ENCODE measurements around the gene TPX2.
"Not testable (repeated sequence)": the region's sequence is repeated elsewhere in the genome, so short reads cannot be mapped to it uniquely, and the experiment has no call there.

Gene TPX2

GRCh38 chr20:31811796-31812728 is 73.0 kb downstream of the TPX2 start:
- no peak for DNase-seq (ENCODE audit: low spot score)

DNA sequence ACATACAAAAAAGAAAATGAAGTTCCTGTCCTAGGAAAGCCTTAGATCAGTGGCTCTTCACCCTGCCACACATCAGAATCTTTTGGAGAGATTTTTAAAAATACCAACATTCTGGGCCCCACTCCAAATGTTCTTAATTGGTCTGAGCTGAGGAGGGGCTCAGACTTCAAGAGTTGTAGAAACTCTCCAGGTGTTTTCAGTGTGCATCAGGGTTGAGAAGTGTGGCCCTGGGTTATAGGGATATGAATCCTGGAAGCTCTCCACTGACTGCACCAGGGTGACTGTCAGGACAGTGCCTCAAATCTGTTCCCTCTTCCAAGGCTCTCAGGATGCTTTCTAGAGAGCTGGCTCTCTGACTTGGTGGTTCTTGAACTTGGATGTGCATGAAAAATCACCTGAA is 74.5 kb downstream of the TPX2 start:
- no peak for DNase-seq (ENCODE audit: low spot score)

- DNase-seq (ENCODE audit: low spot score), result not testable (repeated sequence)
Measured at GRCh38 chr20:31814142-31814541, 75.1 kb downstream of the TPX2 start.

DNA sequence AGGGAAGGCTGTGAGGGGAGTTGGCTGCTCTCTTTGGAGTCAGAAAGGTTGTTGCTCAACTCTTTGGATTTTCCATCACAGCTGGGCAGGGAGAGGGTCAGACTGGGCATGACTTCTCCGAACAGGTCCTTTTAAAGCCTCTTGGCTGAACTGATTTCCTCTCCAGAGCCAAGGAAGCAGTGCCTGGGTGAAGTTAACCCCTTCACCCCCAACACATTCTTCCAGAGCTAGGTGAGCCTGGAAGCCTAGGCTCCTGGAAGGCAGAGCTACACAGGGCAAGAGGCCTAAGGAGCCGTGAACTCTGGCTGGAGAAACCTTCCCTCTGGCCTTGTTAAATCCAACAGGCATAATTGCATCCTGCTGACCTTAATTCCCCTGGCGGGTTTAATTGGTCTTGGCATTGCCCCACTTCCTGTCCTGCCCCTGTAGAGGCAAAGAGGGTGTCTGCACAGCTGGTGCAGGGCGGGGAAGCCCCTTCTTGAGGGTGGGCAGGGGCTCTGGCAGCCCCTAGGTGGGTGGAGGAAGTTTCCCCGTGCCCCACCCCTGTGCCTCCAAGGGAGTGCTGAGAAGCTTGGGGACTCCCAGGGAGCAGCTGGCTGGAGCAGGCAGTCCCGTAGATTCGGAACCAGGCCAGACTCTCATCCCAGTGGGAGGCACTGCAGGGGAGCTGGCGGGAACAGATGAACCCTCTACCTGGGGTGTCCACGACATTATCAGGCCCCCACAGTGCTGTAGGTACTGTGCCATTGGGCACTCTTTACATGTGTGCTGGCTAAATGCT is 76.5 kb downstream of the TPX2 start:
- no peak for DNase-seq (ENCODE audit: low spot score)

- no peak for DNase-seq (ENCODE audit: low spot score)
Measured at GRCh38 chr20:31816221-31816620, 77.1 kb downstream of the TPX2 start.

DNA sequence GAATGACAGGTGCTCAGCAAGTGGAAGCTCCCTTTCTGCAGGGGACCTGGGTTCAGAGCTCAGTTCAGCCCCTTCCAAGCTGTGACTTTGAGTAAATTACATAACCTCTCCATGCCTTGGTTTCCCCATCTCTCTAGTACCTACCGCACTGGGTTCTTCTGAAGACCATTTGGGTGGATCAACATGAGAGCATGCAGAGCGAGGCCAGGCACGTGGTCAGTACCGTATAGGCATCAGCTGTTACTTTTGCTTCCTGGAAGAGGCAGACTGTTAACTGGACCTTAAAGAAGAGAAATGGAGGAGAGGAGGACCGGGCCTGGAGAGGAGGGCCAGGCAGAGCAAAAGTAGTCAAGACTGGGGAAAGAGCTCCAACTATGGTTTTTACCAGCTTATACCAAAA is 78.4 kb downstream of the TPX2 start:
- DNase-seq (ENCODE audit: low spot score), result no peak

DNA sequence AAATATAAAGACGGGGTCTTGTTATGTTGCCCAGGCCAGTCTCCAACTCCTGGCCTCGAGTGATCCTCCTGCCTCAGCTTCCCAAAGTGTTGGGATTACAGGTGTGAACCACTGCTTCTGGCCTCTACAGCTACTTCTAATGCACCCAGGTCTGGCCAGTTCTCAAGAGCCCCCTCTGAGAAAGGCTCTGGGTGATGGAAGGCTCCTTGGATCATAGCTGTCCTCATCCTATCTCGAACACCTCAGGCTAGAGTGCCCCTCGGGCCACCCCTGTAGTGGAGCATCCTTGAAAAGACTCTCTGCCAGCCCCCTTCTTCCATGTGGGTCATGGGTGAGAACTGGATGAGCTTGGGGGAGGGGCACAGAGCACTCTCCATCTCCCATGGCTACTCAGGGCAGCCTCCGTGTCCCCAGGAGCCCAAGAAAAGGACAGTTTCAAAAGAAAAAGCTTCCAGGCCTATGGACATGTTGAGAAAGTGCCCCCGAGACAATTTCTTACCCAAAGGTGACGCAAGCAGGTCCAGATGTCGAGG is 79.4 kb downstream of the TPX2 start:
- DNase-seq (ENCODE audit: low spot score), result no peak

DNA sequence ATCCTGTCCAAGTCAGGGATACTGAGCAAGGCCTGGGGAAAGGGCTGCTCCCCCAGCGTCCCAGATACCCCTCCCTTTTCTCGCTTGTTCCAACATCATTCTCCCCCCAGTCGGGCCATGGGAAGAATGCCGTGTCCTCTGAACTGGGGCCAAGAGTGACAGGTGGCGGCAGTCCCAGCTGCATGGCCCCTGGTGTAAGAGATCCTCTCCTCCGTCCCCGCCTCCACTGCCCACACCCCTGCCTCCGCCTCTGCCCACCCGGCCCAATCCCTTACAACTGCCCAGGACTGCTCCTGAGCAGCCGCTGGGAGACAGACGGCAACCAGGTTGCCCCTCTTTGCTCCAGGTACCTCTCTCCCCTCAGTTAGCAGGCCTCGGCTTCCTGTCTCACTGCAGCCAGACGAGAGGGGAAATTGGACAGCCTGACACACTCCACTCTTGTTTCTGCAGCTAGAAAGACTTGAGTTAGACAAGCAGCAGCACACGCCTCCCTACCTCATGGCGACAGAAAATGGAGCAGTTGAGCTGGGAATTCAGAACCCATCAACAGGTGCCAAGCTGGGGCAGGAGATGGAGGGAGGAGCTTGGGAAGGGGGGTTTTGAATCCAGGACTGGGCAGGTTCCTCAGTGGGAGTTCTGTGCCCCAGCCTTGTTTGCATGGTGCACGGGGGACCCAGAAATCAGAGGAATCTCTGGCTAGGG is 80.1 kb downstream of the TPX2 start, which contains the start of gene MYLK2:
Gene MYLK2 (plus strand): TSS at position 274 of the 702 bp plus-strand sequence. CDS start 225 bp downstream, at position 499.
- DNase-seq (ENCODE audit: low spot score), result no peak

DNA sequence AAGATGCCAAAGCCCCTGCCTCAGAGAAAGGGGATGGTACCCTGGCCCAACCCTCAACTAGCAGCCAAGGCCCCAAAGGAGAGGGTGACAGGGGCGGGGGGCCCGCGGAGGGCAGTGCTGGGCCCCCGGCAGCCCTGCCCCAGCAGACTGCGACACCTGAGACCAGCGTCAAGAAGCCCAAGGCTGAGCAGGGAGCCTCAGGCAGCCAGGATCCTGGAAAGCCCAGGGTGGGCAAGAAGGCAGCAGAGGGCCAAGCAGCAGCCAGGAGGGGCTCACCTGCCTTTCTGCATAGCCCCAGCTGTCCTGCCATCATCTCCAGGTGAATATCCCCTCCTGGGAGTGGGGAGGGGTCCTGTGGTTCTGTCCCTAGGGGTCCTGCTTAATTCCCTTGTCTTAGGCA is 81.1 kb downstream of the TPX2 start:
- no peak for DNase-seq (ENCODE audit: low spot score)

DNA sequence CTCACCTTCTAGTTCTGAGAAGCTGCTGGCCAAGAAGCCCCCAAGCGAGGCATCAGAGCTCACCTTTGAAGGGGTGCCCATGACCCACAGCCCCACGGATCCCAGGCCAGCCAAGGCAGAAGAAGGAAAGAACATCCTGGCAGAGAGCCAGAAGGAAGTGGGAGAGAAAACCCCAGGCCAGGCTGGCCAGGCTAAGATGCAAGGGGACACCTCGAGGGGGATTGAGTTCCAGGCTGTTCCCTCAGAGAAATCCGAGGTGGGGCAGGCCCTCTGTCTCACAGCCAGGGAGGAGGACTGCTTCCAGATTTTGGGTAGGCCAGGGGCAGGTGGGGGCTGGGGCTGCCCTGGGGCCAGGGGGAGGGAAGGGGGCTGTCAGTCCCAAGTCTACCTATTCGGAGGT is 82.3 kb downstream of the TPX2 start:
- DNase-seq (ENCODE audit: low spot score), result no peak

- DNase-seq (ENCODE audit: low spot score), result peak; percentile 93
Measured at GRCh38 chr20:31822421-31823330, 83.6 kb downstream of the TPX2 start.

GRCh38 chr20:31823360-31824124 is 84.5 kb downstream of the TPX2 start:
- no peak for DNase-seq (ENCODE audit: low spot score)

DNA sequence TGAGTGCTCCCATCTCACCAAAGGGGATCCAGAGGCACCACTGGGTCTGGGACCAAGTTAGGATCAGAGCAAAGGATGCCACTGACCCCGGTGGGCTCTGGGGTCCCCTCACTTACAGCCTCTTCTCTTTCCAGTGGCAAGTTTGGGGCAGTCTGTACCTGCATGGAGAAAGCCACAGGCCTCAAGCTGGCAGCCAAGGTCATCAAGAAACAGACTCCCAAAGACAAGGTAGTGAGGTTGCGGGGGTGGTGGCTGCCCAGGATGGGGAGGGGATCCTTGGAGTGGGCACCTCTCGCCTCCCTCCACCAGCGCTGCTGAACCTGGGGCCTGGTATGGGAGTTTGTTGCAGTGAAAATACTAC is 85.0 kb downstream of the TPX2 start:
- no peak for DNase-seq (ENCODE audit: low spot score)

DNA sequence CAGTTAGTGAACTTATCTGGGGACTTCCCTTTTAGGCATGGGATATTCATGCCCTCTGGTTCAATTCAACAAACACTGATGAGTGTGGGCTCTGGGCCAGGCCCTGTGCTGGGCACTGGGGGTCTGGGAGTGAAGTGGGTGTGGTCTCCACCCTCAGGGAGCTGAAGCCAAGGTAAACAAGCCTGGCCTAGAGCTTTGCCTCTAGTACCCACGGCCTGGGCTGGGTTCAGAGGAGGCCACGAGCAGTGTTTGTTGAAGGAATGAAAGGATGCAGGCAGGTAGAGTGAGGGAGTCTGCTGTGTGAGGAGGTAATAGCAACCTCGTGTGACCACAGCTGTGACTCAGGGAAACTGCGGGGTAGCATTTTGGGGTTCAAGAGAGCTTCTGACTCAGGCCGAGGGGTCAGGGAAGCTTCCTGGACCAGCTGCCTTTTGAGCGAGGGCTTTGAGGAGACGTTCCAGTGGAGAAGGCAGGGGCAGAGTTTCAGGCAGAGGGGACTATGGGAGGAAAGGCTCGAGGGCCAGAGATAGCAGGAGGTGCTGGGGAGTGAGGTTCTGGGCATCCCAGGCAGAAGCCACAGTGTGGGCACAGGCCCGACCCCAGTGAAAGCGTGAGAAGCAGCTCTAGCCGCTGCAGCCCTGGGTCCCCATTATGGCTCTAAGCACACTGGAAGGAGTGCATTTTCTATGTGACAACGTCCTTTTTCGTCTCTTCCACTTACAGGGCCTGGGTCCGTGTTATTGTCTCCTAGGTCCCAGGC is 85.6 kb downstream of the TPX2 start:
- no peak for DNase-seq (ENCODE audit: low spot score)

DNA sequence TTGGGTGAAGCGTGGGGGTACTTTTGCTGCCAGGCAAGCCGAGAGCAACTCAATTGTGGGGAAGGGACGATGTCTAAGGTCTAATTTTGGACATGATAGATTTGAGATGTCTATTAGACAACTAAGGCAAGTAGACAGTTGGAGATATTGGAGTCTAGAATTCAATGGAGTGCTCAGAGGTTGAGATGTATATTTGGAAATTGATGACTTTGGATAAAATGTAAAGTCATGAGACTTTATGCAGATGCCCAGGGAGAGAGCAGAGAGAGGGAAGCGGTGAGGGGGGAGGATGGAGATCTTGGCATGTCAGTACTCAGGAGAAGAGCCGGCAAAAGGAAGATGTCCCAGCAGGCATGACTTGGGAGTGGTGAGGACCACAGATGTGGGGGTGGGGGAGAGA is 87.0 kb downstream of the TPX2 start:
- DNase-seq (ENCODE audit: low spot score), result no peak

DNA sequence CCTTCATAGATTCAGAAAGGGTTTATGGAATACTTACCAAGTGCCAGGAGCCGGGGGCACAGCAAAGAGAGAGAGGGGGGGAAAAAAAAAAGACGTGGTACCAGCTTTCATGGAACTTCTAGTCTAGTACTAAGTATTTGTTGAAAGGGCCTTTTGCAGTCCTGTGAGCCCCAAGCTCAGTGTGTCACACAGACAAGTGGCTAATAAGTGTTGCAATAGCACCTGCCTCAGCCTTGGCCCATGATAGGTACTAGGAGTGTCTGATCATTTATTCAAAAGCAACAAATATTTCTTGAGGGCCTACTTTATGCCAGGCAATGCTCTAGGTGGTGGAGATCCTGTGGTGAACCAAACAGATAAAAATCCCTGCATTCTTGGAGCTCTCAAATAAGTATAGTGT is 88.0 kb downstream of the TPX2 start:
- no peak for DNase-seq (ENCODE audit: low spot score)

DNA sequence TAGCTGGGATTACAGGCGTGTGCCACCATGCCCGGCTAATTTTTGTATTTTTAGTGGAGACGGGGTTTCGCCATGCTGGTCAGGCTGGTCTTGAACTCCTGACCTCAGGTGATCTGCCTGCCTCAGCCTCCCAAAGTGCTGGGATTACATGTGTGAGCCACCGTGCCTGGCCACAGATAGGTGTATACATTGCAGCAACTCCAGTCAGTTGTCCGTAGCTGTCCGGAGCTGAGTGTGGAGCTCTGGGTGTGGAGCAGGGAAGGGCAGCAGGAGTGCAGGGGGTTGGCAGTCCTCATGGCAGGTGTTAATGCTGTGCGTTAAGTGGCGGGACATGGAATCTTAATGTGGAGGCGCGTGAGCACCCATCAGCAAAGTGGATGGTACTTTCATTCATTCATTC is 88.9 kb downstream of the TPX2 start:
- not testable (repeated sequence) for DNase-seq (ENCODE audit: low spot score)

- no peak for DNase-seq (ENCODE audit: low spot score)
Measured at GRCh38 chr20:31829731-31830130, 90.6 kb downstream of the TPX2 start.

GRCh38 chr20:31830406-31830981 is 91.4 kb downstream of the TPX2 start:
- DNase-seq (ENCODE audit: low spot score), result no peak

Data from HuH-7.5 (cell line).